DMS114 treated with DMSO at 0.1 percent for 48 hours (cell line): Measurements from ENCODE around the gene PPP2R3B.
"Not testable (repeated sequence)": the region's sequence is repeated elsewhere in the genome, so short reads cannot be mapped to it uniquely, and the experiment has no call there.

Experiments used
- DNase-seq: peaks from one replicate; lab custom pipeline; 2025; ENCODE audit not compliant: unreplicated experiment; lab: John Stamatoyannopoulos, UW

Gene PPP2R3B

DNA sequence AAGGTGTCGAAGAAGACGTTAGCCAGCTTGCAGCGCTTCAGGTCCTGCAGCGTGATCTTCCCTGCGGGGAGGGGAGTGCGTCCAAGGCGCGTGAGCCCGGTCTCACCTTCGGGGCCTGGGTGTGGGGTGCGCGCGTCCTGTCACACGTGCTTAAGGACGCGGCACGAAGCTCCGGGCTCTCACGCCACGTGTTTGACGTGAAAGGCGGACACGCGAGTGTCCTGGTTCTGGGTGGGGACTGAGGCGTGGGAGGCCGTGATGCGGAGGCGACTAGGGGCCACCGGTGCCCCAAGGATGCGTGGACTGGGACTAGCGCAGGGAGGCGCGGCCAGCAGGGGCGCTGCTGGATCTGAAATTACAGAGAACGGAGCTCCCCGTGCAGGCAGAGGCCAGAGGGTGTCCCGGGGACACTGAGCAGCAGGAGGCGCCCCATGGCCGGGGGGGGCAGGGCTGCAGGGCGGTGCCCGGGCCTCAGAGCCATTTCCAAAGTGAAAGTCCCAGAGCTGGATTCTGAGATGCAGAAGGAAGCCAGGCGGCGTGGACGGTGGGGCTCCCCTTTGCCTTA, 47.8 kb downstream of the PPP2R3B start:
- DNase-seq = no peak

GRCh38 chrX:338281-338835, 48.3 kb downstream of the PPP2R3B start:
- no peak for DNase-seq

- DNase-seq = no peak
Observed at GRCh38 chrX:337331-337831, 49.3 kb downstream of the PPP2R3B start.

- no peak for DNase-seq
Observed at GRCh38 chrX:336227-336626, 50.5 kb downstream of the PPP2R3B start.

GRCh38 chrX:335758-336155, 51.0 kb downstream of the PPP2R3B start:
- no peak for DNase-seq

GRCh38 chrX:334971-335757, 51.5 kb downstream of the PPP2R3B start:
- no peak for DNase-seq

DNA sequence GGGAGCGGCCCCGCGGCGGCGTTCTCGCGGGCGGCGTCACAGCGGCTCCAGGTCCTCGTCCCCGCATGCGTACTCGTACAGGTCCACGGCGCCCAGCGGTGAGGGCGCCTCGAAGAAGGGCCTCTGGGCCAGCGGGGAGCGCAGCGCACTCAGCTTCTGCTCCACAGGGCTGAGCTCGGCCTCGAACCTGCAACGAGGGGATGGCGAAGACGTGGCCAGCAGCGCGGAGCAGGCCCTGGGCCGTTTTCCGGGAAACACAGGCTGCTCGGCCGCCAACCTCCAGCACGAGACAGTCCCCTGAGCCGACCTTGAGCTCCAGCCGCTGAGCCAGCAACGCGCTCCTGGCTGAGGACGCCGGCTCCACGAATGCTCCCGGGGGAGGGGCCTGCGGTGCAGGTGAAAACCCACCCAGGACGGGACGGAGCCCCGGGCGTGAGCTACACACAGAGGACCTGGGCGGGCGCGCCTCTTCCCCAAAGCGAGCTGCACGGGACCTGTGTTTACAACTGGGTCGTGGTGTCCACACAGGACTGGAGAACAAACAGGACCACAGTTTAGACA, 52.3 kb downstream of the PPP2R3B start:
- no peak for DNase-seq

- DNase-seq = no peak
Observed at GRCh38 chrX:333611-334311, 52.9 kb downstream of the PPP2R3B start.

DNA sequence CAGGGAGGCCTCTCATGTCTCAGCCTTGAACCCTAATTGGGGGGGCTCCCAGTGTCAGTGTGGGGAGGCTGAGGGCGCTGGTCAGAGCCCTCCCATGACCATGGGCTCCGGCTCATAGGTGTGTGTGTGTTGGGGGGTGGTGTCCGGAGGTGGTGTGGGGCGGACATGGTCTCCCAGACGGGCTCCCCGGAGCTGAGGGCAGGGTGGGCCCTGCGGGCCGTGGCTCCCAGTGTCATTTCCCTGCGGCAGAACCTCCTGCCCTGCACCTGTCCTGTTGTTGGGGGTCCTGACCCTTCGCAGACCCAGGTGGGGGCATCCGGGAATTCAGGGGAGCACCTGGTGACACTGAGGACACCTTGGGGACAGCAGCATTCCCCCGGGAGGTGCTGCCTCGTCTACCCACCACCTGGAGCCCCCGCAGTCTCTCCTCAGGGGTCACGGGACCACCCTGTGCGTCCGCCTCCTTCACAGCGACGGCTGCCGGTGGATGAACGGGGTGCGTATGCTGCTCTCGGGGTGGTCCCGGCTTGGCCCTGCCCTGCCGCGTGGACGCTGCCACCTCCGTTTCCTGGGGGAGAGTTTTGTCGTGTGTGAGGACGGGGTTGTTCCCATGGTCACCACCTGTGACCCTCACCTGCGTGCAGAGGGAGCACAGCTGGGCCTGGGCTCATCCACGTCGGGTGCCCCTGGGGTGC, 53.6 kb downstream of the PPP2R3B start:
- no peak for DNase-seq

GRCh38 chrX:332496-332860, 54.2 kb downstream of the PPP2R3B start:
- no peak for DNase-seq

DNA sequence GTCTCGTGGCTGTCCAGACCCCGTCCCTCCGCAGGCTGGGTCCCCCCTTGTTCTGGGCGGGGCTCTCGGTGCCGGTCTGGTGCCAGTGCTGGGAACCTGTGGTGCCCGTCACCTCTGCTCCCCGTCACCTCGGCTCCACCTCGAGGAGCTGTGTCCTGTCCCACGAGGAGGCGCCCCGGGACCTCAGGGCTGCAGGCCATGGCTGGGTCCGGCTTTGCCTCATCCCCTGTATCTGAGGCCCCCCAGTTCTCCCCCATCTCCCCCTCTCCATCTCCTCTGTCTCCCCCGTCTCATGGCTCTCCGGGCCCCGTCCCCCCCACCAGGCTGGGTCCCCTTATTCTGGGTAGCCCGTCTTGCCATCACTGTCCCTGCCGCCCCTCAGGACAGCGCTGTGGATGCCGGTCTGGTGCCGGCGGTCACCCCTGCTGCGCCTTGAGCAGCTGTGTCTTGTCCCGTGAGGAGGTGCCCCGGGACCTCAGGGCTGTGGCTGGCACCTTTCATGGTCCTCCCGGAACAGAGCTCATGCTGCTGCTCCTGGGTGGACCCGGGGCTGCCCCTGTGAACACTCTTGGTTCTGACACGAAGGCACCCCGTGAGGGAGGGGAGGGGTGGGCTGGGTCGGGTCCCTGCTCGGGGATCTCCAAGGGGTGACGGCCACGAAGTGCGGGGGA, 54.7 kb downstream of the PPP2R3B start:
- DNase-seq = no peak

- DNase-seq = no peak
Observed at GRCh38 chrX:331151-331824, 55.4 kb downstream of the PPP2R3B start.

DNA sequence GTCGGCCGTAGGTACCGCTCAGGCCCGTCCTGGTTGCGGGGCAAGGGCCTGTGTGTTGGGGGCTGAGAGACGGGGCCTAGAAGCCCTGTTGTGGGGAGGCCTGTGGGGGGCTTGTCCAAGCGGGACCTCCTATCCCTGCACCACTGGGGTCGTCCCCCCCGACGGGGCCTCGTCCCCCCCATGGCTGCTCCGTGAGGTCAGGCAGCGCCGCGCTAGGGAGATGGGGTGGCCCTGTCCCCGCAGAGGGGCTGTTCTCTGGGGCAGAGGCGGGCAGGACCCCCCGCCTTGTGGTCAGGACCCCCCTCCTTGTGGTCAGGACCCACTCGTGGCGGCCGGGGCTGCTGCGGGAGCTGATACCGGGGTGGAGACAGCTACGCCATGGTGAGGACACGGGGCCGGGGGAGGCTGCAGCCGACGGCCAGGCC, 56.0 kb downstream of the PPP2R3B start:
- DNase-seq = no peak

DNA sequence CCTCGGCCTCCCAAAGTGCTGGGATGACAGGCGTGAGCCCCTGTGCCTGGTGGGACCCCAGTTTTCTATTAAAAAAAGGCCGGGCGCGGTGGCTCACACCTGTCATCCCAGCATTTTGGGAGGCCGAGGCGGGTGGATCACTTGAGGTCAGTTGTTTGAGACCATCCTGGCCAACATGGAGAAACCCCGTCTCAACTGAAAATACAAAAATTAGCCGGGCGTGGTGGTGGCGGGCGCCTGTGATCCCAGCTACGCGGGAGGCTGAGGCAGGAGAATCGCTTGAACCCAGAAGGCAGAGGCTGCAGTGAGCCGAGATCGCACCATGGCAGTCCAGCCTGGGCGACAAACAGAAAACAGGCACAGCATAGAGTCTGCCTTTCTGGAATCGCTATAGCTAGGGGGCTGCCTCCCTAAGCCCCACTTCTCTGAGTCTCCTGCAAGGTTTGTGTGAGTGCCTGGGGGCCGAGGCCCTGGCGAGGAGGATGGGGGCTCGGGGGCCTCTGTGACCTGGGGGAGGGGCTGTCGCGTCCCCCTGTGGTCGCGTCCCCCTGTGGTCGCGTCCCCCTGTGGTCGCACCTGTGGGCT, 56.5 kb downstream of the PPP2R3B start:
- DNase-seq = not testable (repeated sequence)

- no peak for DNase-seq
Observed at GRCh38 chrX:329291-329910, 57.3 kb downstream of the PPP2R3B start.

GRCh38 chrX:327660-328126, 59.0 kb downstream of the PPP2R3B start:
- no peak for DNase-seq

DNA sequence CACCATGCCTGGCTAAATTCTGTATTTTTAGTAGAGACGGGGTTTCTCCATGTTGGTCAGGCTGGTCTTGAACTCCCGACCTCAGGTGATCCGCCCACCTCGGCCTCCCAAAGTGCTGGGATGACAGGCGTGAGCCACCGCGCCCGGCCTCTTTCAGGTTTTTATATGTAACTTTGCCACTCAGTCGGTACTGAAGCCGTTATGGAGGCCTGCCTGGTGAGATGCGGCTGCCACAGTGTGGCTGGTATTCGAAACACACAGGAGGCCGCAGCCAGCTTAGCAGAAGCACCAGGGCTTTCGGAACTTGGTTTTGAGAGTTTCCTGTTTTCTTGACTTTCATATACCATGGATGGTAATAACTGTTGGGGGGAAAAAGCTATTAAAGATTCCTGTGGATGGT, 62.0 kb downstream of the PPP2R3B start:
- DNase-seq = not testable (repeated sequence)

DNA sequence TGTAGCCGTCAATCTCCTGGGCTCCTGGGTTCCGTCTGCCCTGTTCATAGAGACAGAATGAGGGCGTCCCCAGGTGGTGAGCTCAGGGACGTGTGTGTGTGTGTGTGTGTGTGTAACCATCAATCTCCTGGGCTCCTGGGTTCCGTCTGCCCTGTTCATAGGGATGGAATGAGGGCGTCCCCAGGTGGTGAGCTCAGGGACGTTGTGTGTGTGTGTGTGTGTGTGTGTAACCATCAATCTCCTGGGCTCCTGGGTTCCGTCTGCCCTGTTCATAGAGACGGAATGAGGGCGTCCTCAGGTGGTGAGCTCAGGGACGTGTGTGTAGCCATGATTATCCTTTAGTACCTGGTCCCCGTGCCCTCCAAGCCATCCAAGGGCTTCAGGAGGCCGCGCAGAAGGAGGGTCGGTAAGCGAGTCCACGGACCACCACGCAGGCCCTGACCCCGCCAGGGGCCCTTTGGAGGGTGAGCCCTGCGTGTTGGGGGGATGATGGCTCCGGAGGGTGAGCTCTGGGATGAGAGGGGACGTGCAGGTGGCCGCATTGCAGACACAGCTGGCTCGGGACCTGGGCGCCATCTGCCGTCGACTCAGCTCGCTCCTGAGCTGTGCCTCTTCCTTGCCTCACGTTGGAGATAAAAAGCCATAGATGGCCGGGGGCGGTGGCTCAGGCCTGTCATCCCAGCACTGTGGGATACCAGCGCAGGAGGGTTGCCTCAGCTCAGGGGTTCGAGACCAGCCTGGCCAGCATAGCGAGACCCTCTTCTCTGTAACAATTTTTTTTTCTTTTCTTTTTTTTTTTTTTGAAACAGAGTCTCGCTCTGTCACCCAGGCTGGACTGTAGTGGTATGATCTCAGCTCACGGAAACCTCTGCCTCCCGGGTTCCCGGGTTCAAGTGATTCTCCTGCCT, 62.7 kb downstream of the PPP2R3B start:
- DNase-seq = no peak
